ENCODE measurements around the gene CLDN1. TPM values are rescaled to one million over a fixed set of nuclear protein-coding genes. Genes with fewer than 3 reads are reported as not detected.

Gene CLDN1
- total RNA-seq, 1 donor from 2014 or later, result 0.14 TPM

GRCh38 chr3:190288836-190289235 is 33.4 kb downstream of the CLDN1 start:
- TF ChIP-seq CTCF (conservative IDR thresholded peaks at IDR 0.05), result no peak
- H3K4me3 Mint-ChIP-seq, result no peak overlapping the region
- H3K4me1 Mint-ChIP-seq, result no peaks in the 10 kb centered on the region
- peaks cover 23% of the 10 kb centered on the region for H3K36me3 Mint-ChIP-seq (ENCODE audit: low read depth)
- DNase-seq (ENCODE audit: low read depth, low spot score), result no peak
- H3K27ac Mint-ChIP-seq (ENCODE audit: unreplicated experiment), result no peak overlapping the region
- H3K9me3 Mint-ChIP-seq, result peaks cover 32% of the 10 kb centered on the region
- H3K27me3 Mint-ChIP-seq (ENCODE audit: low read depth), result no peaks in the 10 kb centered on the region

- no peak for TF ChIP-seq CTCF (conservative IDR thresholded peaks at IDR 0.05)
- peaks cover 15% of the 10 kb centered on the region for H3K36me3 Mint-ChIP-seq (ENCODE audit: low read depth)
- H3K27me3 Mint-ChIP-seq (ENCODE audit: low read depth), result no peaks in the 10 kb centered on the region
- peaks cover 19% of the 10 kb centered on the region for H3K9me3 Mint-ChIP-seq
- H3K4me1 Mint-ChIP-seq, result peaks cover 8% of the 10 kb centered on the region
- no peak overlapping the region for H3K4me3 Mint-ChIP-seq
- no peak for DNase-seq (ENCODE audit: low read depth, low spot score)
- no peak overlapping the region for H3K27ac Mint-ChIP-seq (ENCODE audit: unreplicated experiment)
Observed at GRCh38 chr3:190286014-190286413, 36.2 kb downstream of the CLDN1 start.

- no peak for TF ChIP-seq CTCF (conservative IDR thresholded peaks at IDR 0.05)
- no peak for DNase-seq (ENCODE audit: low read depth, low spot score)
- Mint-ChIP-seq H3K27me3 (ENCODE audit: low read depth) (no peaks in the 10 kb centered on the region), H3K4me1 (peaks cover 13% of the 10 kb centered on the region), H3K27ac (ENCODE audit: unreplicated experiment) (no peak overlapping the region), H3K36me3 (ENCODE audit: low read depth) (peaks cover 8% of the 10 kb centered on the region), H3K9me3 (peaks cover 10% of the 10 kb centered on the region), H3K4me3 (no peak overlapping the region)
Observed at GRCh38 chr3:190281308-190282051, 40.8 kb downstream of the CLDN1 start.

- no peak overlapping the region for H3K27ac Mint-ChIP-seq (ENCODE audit: unreplicated experiment)
- no peak overlapping the region for H3K4me3 Mint-ChIP-seq
- no peak for TF ChIP-seq CTCF (conservative IDR thresholded peaks at IDR 0.05)
Observed at GRCh38 chr3:190279690-190280089, 42.6 kb downstream of the CLDN1 start.

GRCh38 chr3:190272747-190273146 is 49.5 kb downstream of the CLDN1 start:
- no peak overlapping the region for H3K4me3 Mint-ChIP-seq
- no peak for TF ChIP-seq CTCF (conservative IDR thresholded peaks at IDR 0.05)
- H3K27me3 Mint-ChIP-seq (ENCODE audit: low read depth), result no peaks in the 10 kb centered on the region
- H3K27ac Mint-ChIP-seq (ENCODE audit: unreplicated experiment), result no peak overlapping the region
- no peaks in the 10 kb centered on the region for H3K9me3 Mint-ChIP-seq
- DNase-seq (ENCODE audit: low read depth, low spot score), result no peak
- H3K4me1 Mint-ChIP-seq, result no peaks in the 10 kb centered on the region
- no peaks in the 10 kb centered on the region for H3K36me3 Mint-ChIP-seq (ENCODE audit: low read depth)

More at GRCh38 chr3:190279690-190280089, 42.6 kb downstream of the CLDN1 start:
- Mint-ChIP-seq H3K9me3 (peaks cover 2% of the 10 kb centered on the region), H3K36me3 (ENCODE audit: low read depth) (peaks cover 2% of the 10 kb centered on the region), H3K4me1 (peaks cover 13% of the 10 kb centered on the region), H3K27me3 (ENCODE audit: low read depth) (no peaks in the 10 kb centered on the region)
- no peak for DNase-seq (ENCODE audit: low read depth, low spot score)
